NB4 (cell line): ENCODE results near the gene SH3GL1.

Experiments used
- CTCF ChIP-seq: IDR thresholded peaks from one replicate; pipeline ENCODE4 v1.5.1; 2012; ENCODE audit warnings: low read depth, low read length
- POLR2A ChIP-seq: IDR thresholded peaks from 2 replicates; pipeline ENCODE4 v1.6.1; 2011; ENCODE audit warnings: mild to moderate bottlenecking; ENCODE audit not compliant: insufficient read length; ENCODE audit errors: extremely low read depth

GRCh38 chr19:4345342-4346019, 54.9 kb downstream of the SH3GL1 start:
- TF ChIP-seq CTCF (no peak), POLR2A (no peak)
